Large intestine (tissue), 3 donors: ENCODE results near the gene OR2M2. TPM values are rescaled to one million over a fixed set of nuclear protein-coding genes. Genes with fewer than 3 reads are reported as not detected.

ENCODE experiments used
- DNase-seq, 2 donors: peaks; one replicate each; pipeline versions ENCODE4 v3.0.0 to v3.0.0-alpha.2; 2013
- H3K27ac ChIP-seq: one replicate; pipeline ENCODE4 v1.5.1; 2013; ENCODE audit warnings: low read length
- H3K27me3 ChIP-seq: 2 replicates; pipeline ENCODE4 v1.6.1; 2013; ENCODE audit warnings: low read length; ENCODE audit not compliant: control insufficient read depth, insufficient read depth
- H3K36me3 ChIP-seq: 2 replicates; pipeline ENCODE4 v1.6.1; 2013; ENCODE audit warnings: low read length; ENCODE audit not compliant: control insufficient read depth, insufficient read depth
- H3K4me1 ChIP-seq: one replicate; pipeline ENCODE4 v1.6.1; 2013; ENCODE audit warnings: low read length; ENCODE audit not compliant: control insufficient read depth, insufficient read depth
- H3K4me3 ChIP-seq: one replicate; pipeline ENCODE4 v1.5.1; 2013; ENCODE audit warnings: low read length
- H3K9me3 ChIP-seq: one replicate; pipeline ENCODE4 v1.6.1; 2013; ENCODE audit warnings: mild to moderate bottlenecking, low read depth, low read length, moderate library complexity; ENCODE audit not compliant: control insufficient read depth
- WGBS: methylation state at CpG from one replicate; pipeline ENCODE4 v1.1.5; 2013; ENCODE audit warnings: low lambda C conversion rate; ENCODE audit not compliant: insufficient coverage; 5-methylcytosine and 5-hydroxymethylcytosine counted together
- polyA plus RNA-seq: library from polyadenylated mRNA; unstranded; fragments of 120-200 nt; gene quantifications from one replicate; pipeline ENCODE4 v1.2.1, GENCODE V29; 2013

The OR2M2 gene
- polyA plus RNA-seq, 1 donor, result not detected

GRCh38 chr1:248165186-248165585 lies 9.4 kb upstream of the OR2M2 start:
- Histone ChIP-seq H3K36me3 (no peaks in the 10 kb centered on the region), H3K27ac (no peak overlapping the region), H3K9me3 (peaks cover 19% of the 10 kb centered on the region), H3K4me3 (no peak overlapping the region), H3K27me3 (no peaks in the 10 kb centered on the region), H3K4me1 (no peaks in the 10 kb centered on the region)
- WGBS, result no CpG with 5 or more reads among the region's 14 CpGs
- no peak for DNase-seq

DNA sequence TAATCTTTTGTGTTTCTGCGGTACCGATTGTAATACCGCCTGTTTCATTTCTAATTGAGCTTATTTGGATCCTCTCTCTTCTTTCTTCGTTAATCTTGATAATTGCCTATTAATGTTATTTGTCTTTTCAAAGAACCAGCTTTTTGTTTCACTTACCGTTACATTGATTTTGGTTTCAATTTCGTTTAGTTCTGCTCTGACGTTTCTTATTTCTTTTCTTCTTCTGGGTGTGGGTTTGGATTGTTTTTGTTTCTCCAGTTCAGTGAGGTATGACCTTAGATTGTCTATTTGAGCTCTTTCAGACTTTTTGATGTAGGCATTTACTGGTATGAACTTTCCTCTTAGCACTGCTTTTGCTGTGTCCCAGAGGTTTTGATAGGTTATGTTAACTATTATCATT lies 9.4 kb downstream of the OR2M2 start:
- no peak overlapping the region for H3K27ac ChIP-seq
- 75% methylated on average over 5 of the region's 7 CpGs for WGBS
- no peak for DNase-seq

DNA sequence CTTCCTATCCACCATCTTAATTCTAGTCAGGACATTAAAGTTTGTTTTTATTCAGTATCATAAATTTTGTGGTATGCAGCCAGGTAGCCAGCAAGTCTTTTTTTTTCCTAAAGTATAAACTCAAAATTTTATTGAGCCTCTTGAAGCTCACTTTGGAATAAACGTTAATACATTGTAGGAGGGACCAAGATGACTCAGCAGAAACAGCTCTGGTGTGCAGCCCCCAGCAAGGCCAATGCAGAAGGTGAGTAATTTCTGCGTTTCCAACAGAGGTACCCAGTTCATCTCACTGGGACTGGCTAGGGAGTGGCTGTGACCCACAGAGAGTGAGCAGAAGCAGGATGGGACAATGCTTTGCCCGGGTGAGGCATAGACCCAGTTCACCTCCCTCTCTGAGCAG lies 12.7 kb downstream of the OR2M2 start:
- Histone ChIP-seq H3K36me3 (no peaks in the 10 kb centered on the region), H3K27ac (no peak overlapping the region), H3K4me1 (no peaks in the 10 kb centered on the region), H3K27me3 (no peaks in the 10 kb centered on the region), H3K4me3 (no peak overlapping the region), H3K9me3 (no peaks in the 10 kb centered on the region)
- no peak for DNase-seq
- WGBS, result no CpG with 5 or more reads among the region's 3 CpGs

More for the DNA sequence above, 9.4 kb downstream of the OR2M2 start:
- H3K4me1 ChIP-seq, result no peaks in the 10 kb centered on the region
- H3K4me3 ChIP-seq, result no peak overlapping the region
- no peaks in the 10 kb centered on the region for H3K27me3 ChIP-seq
- H3K36me3 ChIP-seq, result no peaks in the 10 kb centered on the region
- no peaks in the 10 kb centered on the region for H3K9me3 ChIP-seq

DNA sequence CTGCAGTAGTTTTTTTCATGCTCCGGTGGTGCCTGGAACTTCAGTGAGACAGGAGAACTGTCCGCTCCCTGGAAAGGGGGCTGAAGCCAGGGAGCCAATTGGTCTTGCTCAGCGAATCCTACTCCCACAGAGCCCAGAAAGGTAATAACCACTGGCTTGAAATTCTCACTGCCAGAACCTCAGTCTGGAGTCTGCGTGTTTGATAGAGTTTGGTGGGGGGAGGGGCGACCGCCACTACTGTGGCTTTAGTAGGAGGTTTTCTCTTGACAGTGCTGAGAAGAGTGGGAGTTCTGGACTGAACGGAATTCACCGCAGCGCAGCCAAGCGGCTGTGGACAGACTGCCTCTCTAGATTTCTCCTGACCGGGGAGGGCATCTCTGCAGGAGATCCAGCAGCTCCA lies 14.4 kb downstream of the OR2M2 start:
- DNase-seq, result no peak
- no CpG with 5 or more reads among the region's 11 CpGs for whole genome bisulfite sequencing

DNA sequence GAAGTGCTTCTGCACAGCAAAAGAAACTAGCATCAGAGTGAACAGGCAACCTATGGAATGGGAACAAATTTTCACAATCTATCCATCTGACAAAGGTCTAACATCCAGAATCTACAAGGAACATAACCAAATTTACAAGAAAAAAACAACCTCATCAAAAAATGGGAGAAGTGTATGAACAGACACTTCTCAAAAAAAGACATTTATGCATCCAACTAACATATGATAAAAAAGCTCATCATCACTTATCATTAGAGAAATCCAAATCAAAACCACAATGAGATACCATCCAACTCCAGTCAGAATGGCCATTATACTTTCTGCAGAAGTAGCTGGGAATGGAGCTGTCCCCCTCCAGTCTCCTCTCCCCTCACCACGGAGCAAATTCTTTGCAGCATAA lies 19.5 kb downstream of the OR2M2 start:
- DNase-seq, result no peak
- WGBS, result no CpG with 5 or more reads among the region's 1 CpG
- Histone ChIP-seq H3K36me3 (no peaks in the 10 kb centered on the region), H3K4me1 (no peaks in the 10 kb centered on the region), H3K4me3 (no peak overlapping the region), H3K27me3 (no peaks in the 10 kb centered on the region), H3K9me3 (peaks cover 3% of the 10 kb centered on the region), H3K27ac (no peak overlapping the region)

More for the DNA sequence above, 14.4 kb downstream of the OR2M2 start:
- Histone ChIP-seq H3K27ac (no peak overlapping the region), H3K9me3 (no peaks in the 10 kb centered on the region), H3K36me3 (no peaks in the 10 kb centered on the region), H3K4me3 (no peak overlapping the region), H3K27me3 (no peaks in the 10 kb centered on the region), H3K4me1 (no peaks in the 10 kb centered on the region)

- H3K4me1 ChIP-seq, result no peaks in the 10 kb centered on the region
- H3K9me3 ChIP-seq, result peaks cover 3% of the 10 kb centered on the region
- H3K36me3 ChIP-seq, result no peaks in the 10 kb centered on the region
- H3K27me3 ChIP-seq, result no peaks in the 10 kb centered on the region
- no peak within 1 kb of the TSS for H3K27ac ChIP-seq
- H3K4me3 ChIP-seq, result no peak within 1 kb of the TSS
- no peak for DNase-seq
- WGBS, result 71% methylated on average over 1 of the region's 4 CpGs
These were observed 22.3 kb downstream of the OR2M2 start, which contains the start of gene OR2M3 for GRCh38 chr1:248196965-248197364. OR2M3 (plus strand) TSS chr1:248197265; CDS start chr1:248203068, 5,803 bp downstream.

- no peaks in the 10 kb centered on the region for H3K27me3 ChIP-seq
- no peak overlapping the region for H3K27ac ChIP-seq
- WGBS, result 100% methylated on average over 1 of the region's 1 CpG
- no peaks in the 10 kb centered on the region for H3K9me3 ChIP-seq
- no peaks in the 10 kb centered on the region for H3K4me1 ChIP-seq
- DNase-seq, result no peak
- no peak overlapping the region for H3K4me3 ChIP-seq
- no peaks in the 10 kb centered on the region for H3K36me3 ChIP-seq
These were observed 41.3 kb downstream of the OR2M2 start for GRCh38 chr1:248215880-248216279.

GRCh38 chr1:248225537-248225936 lies 50.9 kb downstream of the OR2M2 start:
- WGBS, result 100% methylated on average over 1 of the region's 1 CpG
- Histone ChIP-seq H3K27me3 (no peaks in the 10 kb centered on the region), H3K27ac (no peak overlapping the region), H3K9me3 (peaks cover 6% of the 10 kb centered on the region), H3K36me3 (no peaks in the 10 kb centered on the region), H3K4me1 (no peaks in the 10 kb centered on the region), H3K4me3 (no peak overlapping the region)
- no peak for DNase-seq

DNA sequence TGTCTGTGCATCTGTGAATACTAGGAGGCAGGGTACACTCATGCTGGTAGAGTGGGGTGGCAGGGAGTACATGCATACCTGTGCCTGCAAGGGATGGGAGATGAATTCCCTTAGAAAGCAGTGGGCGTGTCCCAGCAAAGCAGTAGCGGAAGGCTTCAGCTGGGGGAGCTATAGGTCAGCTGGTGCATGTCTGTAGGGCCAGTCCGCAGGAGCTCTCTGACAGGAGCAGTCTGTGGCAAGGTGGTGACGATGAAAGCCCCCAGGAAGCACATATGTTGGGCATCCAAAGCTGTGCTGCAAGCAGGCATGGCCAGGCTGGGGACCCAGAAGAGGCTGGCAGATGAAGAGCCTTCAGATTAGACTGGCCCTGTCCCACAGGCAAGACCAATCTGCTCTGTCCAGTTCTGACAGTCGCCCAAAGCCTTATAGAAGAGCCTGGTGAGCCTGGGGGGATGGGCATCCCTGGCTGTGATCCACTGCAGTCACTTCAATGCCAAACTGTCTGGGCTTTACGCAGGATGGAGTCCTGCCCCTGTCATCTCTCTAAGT lies 54.8 kb downstream of the OR2M2 start:
- no CpG with 5 or more reads among the region's 6 CpGs for WGBS
- H3K4me3 ChIP-seq, result no peak overlapping the region
- H3K9me3 ChIP-seq, result peaks cover 6% of the 10 kb centered on the region
- H3K27ac ChIP-seq, result no peak overlapping the region
- H3K27me3 ChIP-seq, result no peaks in the 10 kb centered on the region
- H3K4me1 ChIP-seq, result no peaks in the 10 kb centered on the region
- H3K36me3 ChIP-seq, result no peaks in the 10 kb centered on the region
- no peak for DNase-seq
